ENCODE measurements around the gene POU6F2. TPM values are rescaled to one million over a fixed set of nuclear protein-coding genes. Genes with fewer than 3 reads are reported as not detected.

Gene POU6F2
- total and polyA plus RNA-seq, 2 donors (not counting 1 experiment from before 2014, with no cell fraction given): under 0.01 TPM; not detected in 1

DNA sequence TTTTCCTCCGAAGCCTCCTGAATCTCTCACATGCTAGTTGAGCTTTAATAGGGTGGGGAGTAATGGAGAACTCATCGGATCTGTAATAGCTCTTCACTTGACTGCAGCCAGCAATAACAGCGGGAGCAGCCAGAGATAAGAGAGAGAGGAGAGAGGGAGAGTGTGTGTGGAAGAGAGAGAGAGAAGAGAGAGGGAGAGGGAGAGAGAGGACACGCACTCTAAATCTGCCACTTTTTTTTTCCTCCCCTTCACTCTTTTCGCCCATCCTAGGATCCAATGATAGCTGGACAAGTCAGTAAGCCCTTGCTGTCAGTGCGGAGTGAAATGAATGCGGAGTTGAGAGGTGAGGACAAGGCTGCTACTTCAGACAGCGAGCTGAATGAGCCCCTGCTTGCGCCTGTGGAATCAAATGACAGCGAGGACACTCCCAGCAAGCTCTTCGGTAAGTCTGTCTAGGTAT lies 107.9 kb downstream of the POU6F2 start:
- Histone ChIP-seq H3K4me1 (ENCODE audit: control insufficient read depth, extremely low read depth, insufficient read depth, low read length) (no peaks in the 10 kb centered on the region), H3K9me3 (ENCODE audit: control insufficient read depth, insufficient read depth, low read depth, low read length) (no peaks in the 10 kb centered on the region), H3K79me2 (ENCODE audit: control insufficient read depth, insufficient read depth, low read length) (no peaks in the 10 kb centered on the region), H4K20me1 (ENCODE audit: control insufficient read depth, extremely low read depth, insufficient read depth, low read length) (no peaks in the 10 kb centered on the region), H3K27ac (ENCODE audit: insufficient read depth, low read length) (no peak overlapping the region), H3K27me3 (ENCODE audit: control insufficient read depth, insufficient read depth, low read length) (no peaks in the 10 kb centered on the region), H3K4me3 (replicated peaks in 1 of 4; ENCODE audit: control extremely low read depth in 1 of 4, insufficient read depth in 1 of 4, low read depth in 3 of 4, low read length in 4 of 4) (peak overlapping the region in 1 of 4 experiments; percentile 25), H2AFZ (ENCODE audit: low read length) (peak overlapping the region; percentile 41), H3K36me3 (ENCODE audit: control insufficient read depth, insufficient read depth, low read length) (no peaks in the 10 kb centered on the region), H3K4me2 (ENCODE audit: extremely low read depth, insufficient read depth, low read length) (no peak overlapping the region), H3K9ac (ENCODE audit: insufficient read depth, low read length) (no peak overlapping the region)
- peak in 1 of 2 donors; percentile 2 for DNase-seq (ENCODE audit: low read depth in 2 of 2)
- TF ChIP-seq EZH2 (IDR thresholded peaks at IDR 0.05; ENCODE audit: low read length, missing control alignments): no peak

DNA sequence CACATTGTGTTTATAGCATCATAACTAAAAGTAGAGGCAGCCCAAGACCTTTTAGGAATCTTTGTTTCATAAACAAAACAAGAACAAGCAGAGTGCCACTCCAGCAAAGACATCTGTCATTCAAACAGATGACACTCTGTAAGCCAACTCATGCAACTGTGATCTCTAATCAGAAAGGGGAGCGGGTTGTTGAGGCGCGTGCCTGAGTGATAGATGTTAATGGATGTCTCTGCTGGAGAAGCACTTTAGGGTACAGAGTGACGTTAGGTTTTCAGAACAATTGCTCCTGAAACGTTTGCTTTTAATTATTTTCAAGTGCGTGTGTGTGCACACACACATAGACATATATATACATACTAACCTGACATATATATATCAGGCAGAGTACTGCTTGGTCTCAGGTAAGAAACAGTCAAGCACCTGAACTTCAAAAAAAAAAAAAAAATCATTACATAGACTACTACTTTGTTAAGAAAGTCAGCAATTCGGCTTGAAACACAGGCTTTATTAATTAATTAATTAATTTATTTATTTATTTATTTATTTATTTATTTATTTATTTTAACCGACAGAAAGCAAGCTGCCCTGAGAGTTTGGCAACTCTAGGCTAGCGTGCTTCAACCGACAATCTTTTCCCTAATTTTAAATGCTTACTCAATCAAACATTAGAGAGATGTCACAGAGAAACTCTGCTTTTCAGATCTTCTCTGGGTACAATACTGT lies 109.1 kb downstream of the POU6F2 start:
- no peaks in the 10 kb centered on the region for H3K36me3 ChIP-seq (ENCODE audit: control insufficient read depth, insufficient read depth, low read length)
- no peaks in the 10 kb centered on the region for H3K4me1 ChIP-seq (ENCODE audit: control insufficient read depth, extremely low read depth, insufficient read depth, low read length)
- H4K20me1 ChIP-seq (ENCODE audit: control insufficient read depth, extremely low read depth, insufficient read depth, low read length): no peaks in the 10 kb centered on the region
- no peak overlapping the region for H3K27ac ChIP-seq (ENCODE audit: insufficient read depth, low read length)
- TF ChIP-seq, protein P1, sequence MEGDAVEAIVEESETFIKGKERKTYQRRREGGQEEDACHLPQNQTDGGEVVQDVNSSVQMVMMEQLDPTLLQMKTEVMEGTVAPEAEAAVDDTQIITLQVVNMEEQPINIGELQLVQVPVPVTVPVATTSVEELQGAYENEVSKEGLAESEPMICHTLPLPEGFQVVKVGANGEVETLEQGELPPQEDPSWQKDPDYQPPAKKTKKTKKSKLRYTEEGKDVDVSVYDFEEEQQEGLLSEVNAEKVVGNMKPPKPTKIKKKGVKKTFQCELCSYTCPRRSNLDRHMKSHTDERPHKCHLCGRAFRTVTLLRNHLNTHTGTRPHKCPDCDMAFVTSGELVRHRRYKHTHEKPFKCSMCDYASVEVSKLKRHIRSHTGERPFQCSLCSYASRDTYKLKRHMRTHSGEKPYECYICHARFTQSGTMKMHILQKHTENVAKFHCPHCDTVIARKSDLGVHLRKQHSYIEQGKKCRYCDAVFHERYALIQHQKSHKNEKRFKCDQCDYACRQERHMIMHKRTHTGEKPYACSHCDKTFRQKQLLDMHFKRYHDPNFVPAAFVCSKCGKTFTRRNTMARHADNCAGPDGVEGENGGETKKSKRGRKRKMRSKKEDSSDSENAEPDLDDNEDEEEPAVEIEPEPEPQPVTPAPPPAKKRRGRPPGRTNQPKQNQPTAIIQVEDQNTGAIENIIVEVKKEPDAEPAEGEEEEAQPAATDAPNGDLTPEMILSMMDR (conservative IDR thresholded peaks at IDR 0.05 in 1 of 2, IDR thresholded peaks at IDR 0.05 in 1 of 2; ENCODE audit: low read depth in 1 of 2, low read length in 2 of 2): no peak
- no peak for TF ChIP-seq EZH2 (IDR thresholded peaks at IDR 0.05; ENCODE audit: low read length, missing control alignments)
- no peak overlapping the region for H3K4me2 ChIP-seq (ENCODE audit: extremely low read depth, insufficient read depth, low read length)
- no peak overlapping the region for H3K4me3 ChIP-seq (replicated peaks in 1 of 4; ENCODE audit: control extremely low read depth in 1 of 4, insufficient read depth in 1 of 4, low read depth in 3 of 4, low read length in 4 of 4)
- no peaks in the 10 kb centered on the region for H3K9me3 ChIP-seq (ENCODE audit: control insufficient read depth, insufficient read depth, low read depth, low read length)
- no peak overlapping the region for H2AFZ ChIP-seq (ENCODE audit: low read length)
- H3K9ac ChIP-seq (ENCODE audit: insufficient read depth, low read length): no peak overlapping the region
- H3K27me3 ChIP-seq (ENCODE audit: control insufficient read depth, insufficient read depth, low read length): no peaks in the 10 kb centered on the region
- no peaks in the 10 kb centered on the region for H3K79me2 ChIP-seq (ENCODE audit: control insufficient read depth, insufficient read depth, low read length)
- DNase-seq (ENCODE audit: low read depth in 2 of 2): no peak

DNA sequence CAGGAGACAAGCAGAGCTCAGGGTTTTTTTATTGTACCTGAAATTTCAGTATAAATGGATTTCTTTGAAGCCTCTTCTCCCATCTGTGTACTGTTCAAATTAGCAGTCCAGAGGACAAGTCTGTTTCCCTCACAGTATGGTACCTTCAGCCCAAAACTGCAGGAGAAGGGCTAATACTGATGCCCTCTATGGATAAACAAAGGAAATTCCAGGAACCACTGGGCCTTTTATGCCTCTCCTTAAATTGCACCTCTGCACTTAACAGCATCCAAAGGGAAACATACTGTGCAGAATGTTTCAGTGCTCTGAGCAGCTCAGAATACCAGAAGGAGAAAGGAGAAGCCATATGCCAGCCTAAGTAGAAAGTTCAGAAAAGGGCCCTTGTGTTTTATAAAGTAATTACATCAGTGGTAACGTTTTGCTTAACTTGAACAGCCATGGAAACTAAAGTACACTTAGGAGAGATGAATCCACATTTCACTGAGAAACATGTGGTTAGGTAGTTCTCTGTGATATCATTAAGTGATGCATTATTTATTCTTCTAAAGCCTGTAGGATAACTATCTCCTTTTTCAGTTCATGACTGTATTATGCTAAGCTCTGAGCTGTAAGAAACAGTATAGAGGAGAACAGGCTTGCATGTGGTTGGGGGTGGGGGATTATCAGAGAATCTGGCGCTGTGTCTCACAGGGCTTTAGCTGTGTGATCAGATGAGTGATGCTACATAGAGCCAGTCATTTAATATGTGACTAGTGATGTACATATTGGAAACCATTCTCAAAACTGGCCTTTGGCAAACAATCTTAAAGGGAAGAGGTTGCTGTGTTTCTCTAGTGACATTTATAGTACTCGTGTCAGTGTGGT lies 111.3 kb downstream of the POU6F2 start:
- H2AFZ ChIP-seq (ENCODE audit: low read length): no peak overlapping the region
- no peak overlapping the region for H3K4me3 ChIP-seq (replicated peaks in 1 of 4; ENCODE audit: control extremely low read depth in 1 of 4, insufficient read depth in 1 of 4, low read depth in 3 of 4, low read length in 4 of 4)
- H3K4me1 ChIP-seq (ENCODE audit: control insufficient read depth, extremely low read depth, insufficient read depth, low read length): no peaks in the 10 kb centered on the region
- no peaks in the 10 kb centered on the region for H4K20me1 ChIP-seq (ENCODE audit: control insufficient read depth, extremely low read depth, insufficient read depth, low read length)
- TF ChIP-seq, protein P1 (conservative IDR thresholded peaks at IDR 0.05 in 1 of 2, IDR thresholded peaks at IDR 0.05 in 1 of 2; ENCODE audit: low read depth in 1 of 2, low read length in 2 of 2): no peak
- no peak for TF ChIP-seq EZH2 (IDR thresholded peaks at IDR 0.05; ENCODE audit: low read length, missing control alignments)
- H3K27ac ChIP-seq (ENCODE audit: insufficient read depth, low read length): no peak overlapping the region
- H3K4me2 ChIP-seq (ENCODE audit: extremely low read depth, insufficient read depth, low read length): no peak overlapping the region
- no peak for DNase-seq (ENCODE audit: low read depth in 2 of 2)
- H3K27me3 ChIP-seq (ENCODE audit: control insufficient read depth, insufficient read depth, low read length): no peaks in the 10 kb centered on the region
- no peaks in the 10 kb centered on the region for H3K36me3 ChIP-seq (ENCODE audit: control insufficient read depth, insufficient read depth, low read length)
- H3K9me3 ChIP-seq (ENCODE audit: control insufficient read depth, insufficient read depth, low read depth, low read length): no peaks in the 10 kb centered on the region
- H3K9ac ChIP-seq (ENCODE audit: insufficient read depth, low read length): no peak overlapping the region
- H3K79me2 ChIP-seq (ENCODE audit: control insufficient read depth, insufficient read depth, low read length): no peaks in the 10 kb centered on the region

All from fibroblast of lung (primary cell).